Measurements from ENCODE around the gene MANEA.
"Not testable (repeated sequence)": the region's sequence is repeated elsewhere in the genome, so short reads cannot be mapped to it uniquely, and the experiment has no call there.

MANEA gene

DNA sequence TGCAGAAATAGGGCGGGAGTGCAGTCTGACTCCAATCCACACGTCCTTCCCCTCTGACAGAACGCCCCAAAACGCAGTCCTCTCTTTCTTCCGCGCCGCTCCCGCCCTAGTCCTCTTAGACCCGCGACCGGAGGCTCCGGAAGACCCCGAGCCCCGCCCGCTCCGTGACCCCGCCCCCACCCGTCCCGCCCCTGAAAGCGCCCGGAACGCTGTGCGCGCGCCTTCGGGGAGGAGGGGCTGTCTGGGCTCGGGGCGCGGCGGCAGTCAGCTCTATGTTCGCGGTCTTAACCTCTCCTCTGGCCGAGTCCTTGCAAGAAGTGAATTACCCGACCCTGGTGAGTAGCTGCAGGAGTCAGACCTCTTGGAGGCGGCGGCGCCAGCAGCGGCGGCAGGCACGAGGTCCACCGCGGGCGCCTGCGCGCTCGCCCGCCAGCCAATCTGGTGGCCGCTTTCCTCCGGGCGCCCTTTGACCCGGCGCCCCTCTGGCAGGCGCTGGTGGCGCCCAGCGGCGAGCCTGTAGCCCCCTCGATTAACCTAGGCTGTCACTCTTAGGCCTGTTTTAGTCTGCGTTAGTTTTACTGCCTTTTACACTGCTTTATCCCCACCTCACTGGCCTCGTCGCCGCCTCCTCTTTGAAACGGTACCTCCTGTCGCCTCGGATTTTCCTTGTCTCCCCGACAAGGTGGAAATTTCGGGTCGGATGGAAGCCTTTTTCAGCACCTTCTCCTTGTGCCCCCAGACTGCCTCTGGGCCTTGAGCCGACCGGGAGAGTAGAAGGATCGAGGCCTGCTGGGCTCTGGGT, at the start of gene MANEA:
MANEA (plus strand) TSS at position 232 of the 802 bp plus-strand sequence. CDS start 8,905 bp downstream, outside the sequence.
- DNase-seq (ENCODE audit: low read depth in 2 of 2) = peak; percentile 54 to 71

DNA sequence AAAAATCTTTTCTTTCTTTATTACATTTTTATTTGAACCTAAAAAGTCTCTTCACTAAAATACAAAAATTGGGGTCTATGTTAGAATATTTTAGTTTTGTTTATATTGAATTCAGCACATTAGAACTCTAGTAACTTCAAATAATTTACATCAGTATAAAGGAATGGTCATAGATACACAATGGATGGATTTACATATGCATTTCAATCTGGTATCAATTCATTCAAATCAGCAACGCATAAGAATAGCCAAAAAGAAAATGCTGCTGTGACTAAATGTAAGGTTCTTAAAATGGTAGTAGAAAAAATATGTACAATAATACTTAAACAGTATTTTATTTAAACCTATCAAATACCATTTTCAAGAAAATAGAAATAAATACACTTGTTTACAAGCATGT, 47.6 kb upstream of the MANEA start:
- no peak for DNase-seq (ENCODE audit: low read depth in 2 of 2)

DNA sequence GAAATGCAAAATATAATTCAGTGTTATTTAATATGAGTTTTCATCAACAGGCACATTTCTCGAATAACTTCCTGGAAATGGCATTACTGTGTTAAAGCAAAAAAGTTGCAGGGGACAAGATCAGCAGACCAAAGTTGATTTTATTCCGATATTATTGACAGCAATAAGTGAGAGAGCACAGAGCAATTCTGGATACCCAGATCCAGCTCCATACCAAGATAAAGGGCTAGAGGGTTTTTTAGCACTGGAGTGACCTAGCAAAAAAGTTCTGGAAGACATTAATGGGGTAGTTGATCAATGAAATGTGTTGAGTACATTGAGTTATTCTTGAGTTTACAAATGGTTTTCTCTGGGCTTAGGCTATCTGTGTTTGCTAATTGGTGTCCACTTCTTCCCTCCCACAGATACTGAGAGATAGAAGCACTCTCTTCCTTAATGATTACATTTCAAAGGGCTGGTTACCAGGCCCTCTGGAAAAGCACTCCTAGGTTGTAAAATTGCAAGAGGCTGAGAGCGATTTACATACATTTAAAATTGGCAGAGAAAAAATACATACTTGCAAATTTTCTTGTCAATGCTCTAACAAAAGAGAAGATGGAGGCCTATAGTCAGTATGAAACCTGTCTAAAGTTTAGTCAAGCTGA, 47.0 kb upstream of the MANEA start:
- DNase-seq (ENCODE audit: low read depth in 2 of 2) = no peak

GRCh38 chr6:95543798-95544197, 33.5 kb upstream of the MANEA start:
- DNase-seq (ENCODE audit: low read depth in 2 of 2) = no peak

GRCh38 chr6:95544517-95545225, 32.7 kb upstream of the MANEA start:
- no peak for DNase-seq (ENCODE audit: low read depth in 2 of 2)

DNA sequence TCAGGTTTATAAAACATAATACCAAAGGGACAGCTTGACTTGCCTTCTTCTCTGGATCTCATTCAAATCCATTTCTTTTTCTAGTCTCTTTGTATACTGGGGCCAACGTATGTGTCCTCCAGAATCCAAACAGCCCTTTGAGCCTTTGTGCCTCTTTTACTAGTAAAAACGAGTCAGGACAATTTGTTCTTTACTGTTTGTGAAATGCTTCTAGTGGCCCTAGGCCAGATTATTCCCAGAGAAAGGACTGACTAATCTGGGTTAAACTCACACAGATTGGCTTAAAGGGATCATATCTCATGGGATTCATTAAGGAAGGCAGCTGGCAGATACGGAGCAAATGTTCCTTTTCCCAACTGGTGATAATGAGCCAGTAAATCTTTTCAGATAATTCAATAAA, 32.1 kb upstream of the MANEA start:
- no peak for DNase-seq (ENCODE audit: low read depth in 2 of 2)

GRCh38 chr6:95545686-95546085, 31.6 kb upstream of the MANEA start:
- DNase-seq (ENCODE audit: low read depth in 2 of 2) = no peak

- DNase-seq (ENCODE audit: low read depth in 2 of 2) = no peak
These were observed 31.2 kb upstream of the MANEA start for GRCh38 chr6:95546148-95546547.

- DNase-seq (ENCODE audit: low read depth in 2 of 2) = no peak
These were observed 30.3 kb upstream of the MANEA start for GRCh38 chr6:95547043-95547442.

DNA sequence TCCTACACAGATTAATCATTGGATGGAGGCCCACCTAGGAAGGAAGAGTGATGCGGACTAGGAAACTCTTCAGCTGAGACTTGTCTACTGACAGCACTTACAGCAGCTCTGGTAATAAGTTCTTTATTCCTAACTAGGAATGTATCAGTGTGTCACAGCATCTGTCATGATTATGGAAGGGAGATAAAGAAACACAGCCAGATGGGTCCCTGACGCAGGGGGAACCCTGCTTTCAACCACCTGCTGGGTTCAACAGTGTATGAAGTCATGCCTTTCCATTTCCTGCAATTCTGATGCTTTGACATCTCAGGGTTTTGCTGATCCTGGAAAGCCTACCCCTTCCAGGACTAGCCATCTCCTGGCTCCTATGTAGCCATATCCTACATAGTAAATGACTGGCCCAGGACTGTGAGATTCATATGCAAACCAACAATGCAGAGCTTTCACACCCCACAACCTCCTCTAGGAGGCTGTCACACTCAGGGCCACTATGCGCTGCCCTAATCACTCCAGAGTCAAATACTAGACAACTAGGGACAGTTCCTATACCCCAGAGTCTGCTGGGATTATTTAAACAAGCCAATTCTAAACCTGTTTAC, 29.0 kb upstream of the MANEA start:
- DNase-seq (ENCODE audit: low read depth in 2 of 2) = no peak

DNA sequence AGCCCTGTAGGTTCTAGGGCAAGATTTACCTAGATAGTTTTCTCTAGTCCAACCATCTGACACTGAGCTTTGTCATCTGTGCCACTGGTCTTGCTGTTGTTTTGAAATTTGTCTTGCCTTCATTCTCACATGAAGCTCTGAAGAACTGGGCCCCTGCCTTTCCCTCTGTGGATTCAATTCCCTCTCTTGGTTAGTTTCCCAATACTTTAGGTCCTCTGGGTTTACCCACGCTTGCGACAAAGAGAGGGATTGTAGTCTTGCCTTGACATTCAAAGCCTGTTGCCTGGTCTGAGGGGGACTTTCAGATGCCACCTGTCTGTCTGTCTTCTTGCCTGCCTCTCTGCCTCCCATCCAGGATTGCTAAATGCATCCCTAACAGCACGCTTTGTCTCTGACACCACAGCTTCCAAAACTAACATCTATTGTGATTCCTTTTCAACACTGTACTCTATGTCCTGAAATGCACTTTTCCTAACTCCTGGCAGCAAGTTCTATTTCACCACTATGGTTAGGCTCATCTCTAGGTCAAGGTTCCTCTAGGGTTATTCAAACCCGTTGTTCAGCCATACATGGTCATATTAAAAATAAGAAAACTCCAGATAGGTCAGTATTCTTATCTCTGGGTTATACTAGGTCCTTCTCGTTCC, 25.5 kb upstream of the MANEA start:
- DNase-seq (ENCODE audit: low read depth in 2 of 2) = no peak

- no peak for DNase-seq (ENCODE audit: low read depth in 2 of 2)
These were observed 23.5 kb upstream of the MANEA start for GRCh38 chr6:95553880-95554279.

GRCh38 chr6:95560956-95561355, 16.4 kb upstream of the MANEA start:
- DNase-seq (ENCODE audit: low read depth in 2 of 2) = not testable (repeated sequence)

GRCh38 chr6:95569560-95569959, 7.8 kb upstream of the MANEA start:
- no peak for DNase-seq (ENCODE audit: low read depth in 2 of 2)

DNA sequence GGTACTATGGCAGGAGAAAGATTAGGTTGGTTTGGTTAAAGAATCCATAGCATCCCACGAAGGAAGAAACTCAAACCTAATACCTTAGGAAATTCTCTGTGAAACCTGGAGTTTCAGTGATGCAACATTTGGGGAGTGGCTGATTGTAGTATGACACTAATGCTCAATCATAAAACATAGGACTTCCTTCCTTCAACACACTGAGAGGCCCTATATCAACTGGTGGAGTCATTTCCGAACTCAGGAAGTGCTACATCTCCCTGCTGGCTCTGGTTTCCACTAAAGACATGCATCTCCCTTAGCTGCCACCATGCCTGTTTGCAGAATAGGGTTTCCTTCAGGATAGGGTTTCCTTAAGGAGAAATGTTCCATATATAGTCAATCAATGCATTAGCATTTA, 5.2 kb upstream of the MANEA start:
- DNase-seq (ENCODE audit: low read depth in 2 of 2) = no peak

- DNase-seq (ENCODE audit: low read depth in 2 of 2) = no peak
These were observed 2.5 kb upstream of the MANEA start for GRCh38 chr6:95574811-95575210.

DNA sequence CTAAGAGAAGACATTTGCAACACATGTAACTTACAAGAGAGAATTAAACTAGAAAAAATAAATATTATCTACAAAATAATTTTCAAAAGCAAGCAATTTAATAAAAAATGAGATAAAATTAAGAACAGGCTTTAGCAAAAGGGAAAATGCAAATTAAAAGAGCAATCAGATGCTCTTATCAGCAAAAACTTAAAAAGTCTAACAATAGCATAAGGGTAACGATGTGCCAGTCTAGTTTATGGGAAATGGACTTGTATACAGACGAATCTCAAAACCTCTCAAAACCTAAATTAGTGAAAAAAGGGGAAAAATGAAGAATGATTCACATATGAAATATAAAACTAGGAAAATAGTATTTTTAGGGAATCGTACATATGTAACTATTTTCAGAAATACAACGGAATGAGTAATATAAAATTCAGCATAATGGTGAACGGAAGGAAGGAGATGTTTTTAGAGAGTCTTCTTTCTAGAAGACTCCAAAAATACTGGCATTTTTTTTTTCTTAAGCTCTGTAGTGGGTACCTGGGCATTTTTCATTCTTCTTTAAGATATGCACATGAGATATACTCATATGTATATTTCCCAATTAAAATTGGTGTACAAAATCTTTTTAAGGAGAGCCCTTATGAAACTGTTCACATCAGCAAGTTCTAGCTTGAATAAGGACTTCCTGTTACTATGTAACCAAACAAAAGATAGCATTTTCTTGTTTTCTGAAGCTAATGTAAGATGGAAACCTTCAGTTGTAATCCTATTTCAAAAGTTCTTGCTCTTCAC, 927 bp upstream of the MANEA start:
- no peak for DNase-seq (ENCODE audit: low read depth in 2 of 2)

DNA sequence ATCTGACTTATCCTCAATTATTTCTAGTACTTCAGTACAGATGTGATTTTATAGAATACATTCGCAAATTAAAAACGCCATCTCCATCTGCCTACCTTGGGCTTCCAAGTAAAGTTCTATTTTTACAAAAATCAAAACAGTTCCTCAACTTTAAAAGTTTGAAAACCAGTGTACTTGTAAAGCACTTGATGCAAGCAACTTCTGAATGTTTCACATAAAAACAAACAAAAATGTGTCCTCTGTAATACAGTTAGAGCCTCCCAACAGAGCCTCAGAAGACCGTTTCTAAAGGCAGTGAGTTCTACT, 384 bp upstream of the MANEA start:
- no peak for DNase-seq (ENCODE audit: low read depth in 2 of 2)

DNA sequence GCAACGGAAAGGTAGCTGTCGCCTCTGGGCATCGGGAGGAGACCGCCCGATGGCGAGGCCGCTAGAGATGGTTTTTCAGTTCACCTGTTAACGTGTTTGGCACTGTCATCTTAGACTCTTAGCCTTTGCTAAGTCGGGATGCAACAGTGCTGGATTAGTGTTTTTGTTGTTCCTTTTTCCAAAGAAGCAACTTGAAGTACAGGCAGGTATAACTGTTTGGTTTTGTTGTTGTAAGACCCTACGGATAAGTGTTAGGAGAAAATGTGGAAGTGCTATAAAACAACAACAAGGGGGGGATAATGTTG, 723 bp downstream of the MANEA start:
- DNase-seq (ENCODE audit: low read depth in 2 of 2) = no peak

DNA sequence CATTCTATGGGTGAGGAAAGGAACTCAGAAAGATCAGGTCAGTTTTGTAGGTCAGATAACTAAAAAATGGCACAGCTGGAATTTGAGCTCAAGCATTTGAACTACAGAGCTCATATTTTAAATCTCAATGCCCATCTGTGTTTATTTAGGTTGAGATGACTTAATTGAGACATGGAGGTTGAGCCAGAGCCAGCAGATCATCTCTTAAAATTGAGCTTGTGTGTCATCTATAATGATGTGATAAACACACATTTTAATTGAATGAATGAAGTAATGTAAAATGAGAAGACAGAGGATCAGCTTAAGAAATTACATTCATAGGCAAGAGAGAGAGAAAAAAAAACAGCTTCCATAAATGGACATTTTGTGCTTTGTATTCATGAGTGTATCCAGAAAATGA, 3.7 kb downstream of the MANEA start:
- no peak for DNase-seq (ENCODE audit: low read depth in 2 of 2)

GRCh38 chr6:95584226-95584625, 6.9 kb downstream of the MANEA start:
- not testable (repeated sequence) for DNase-seq (ENCODE audit: low read depth in 2 of 2)
